GM23338 (cell line): ENCODE data around the gene STK32C. TPM values are rescaled to one million over a fixed set of nuclear protein-coding genes. Genes with fewer than 3 reads are reported as not detected.

Source experiments
- ATAC-seq: fragments of 200-7000 bp; cut with Tn5 transposase; 3 replicates; pipeline ENCODE4 v1.9.1; 2020
- DNase-seq: peaks from one replicate; pipeline ENCODE4 v3.0.0-alpha.2; 2015; ENCODE audit warnings: low spot score
- H2AFZ ChIP-seq: fragments of 200-600 bp; sonication (generic); 2 replicates; pipeline ENCODE4 v1.8.0; 2016; ENCODE audit warnings: antibody characterized with exemption, mild to moderate bottlenecking, moderate library complexity
- H3F3A ChIP-seq: fragments of 200-600 bp; sonication (generic); replicated peaks from 2 replicates; pipeline ENCODE4 v1.8.0; 2017; ENCODE audit warnings: antibody characterized with exemption, mixed run types, low read depth
- H3K27ac ChIP-seq: fragments of 200-600 bp; sonication (generic); 2 replicates; pipeline ENCODE4 v1.6.1; 2016; ENCODE audit warnings: low read depth
- H3K27me3 ChIP-seq: fragments of 200-600 bp; sonication (generic); 2 replicates; pipeline ENCODE4 v1.8.0; 2016; ENCODE audit warnings: mild to moderate bottlenecking, mixed run types, moderate library complexity; ENCODE audit not compliant: insufficient read depth
- H3K36me3 ChIP-seq: fragments of 200-600 bp; sonication (generic); 2 replicates; pipeline ENCODE4 v1.8.0; 2016; ENCODE audit warnings: mild to moderate bottlenecking; ENCODE audit not compliant: insufficient read depth
- H3K4me1 ChIP-seq: fragments of 200-600 bp; sonication (generic); 2 replicates; pipeline ENCODE4 v1.8.0; 2016; ENCODE audit warnings: mild to moderate bottlenecking, moderate library complexity; ENCODE audit not compliant: insufficient read depth
- H3K4me2 ChIP-seq: fragments of 200-600 bp; sonication (generic); 2 replicates; pipeline ENCODE4 v1.7.1; 2017; ENCODE audit warnings: mixed run types
- H3K4me3 ChIP-seq: fragments of 200-600 bp; sonication (generic); 2 replicates; pipeline ENCODE4 v1.6.1; 2016; ENCODE audit warnings: mixed run types
- H3K79me2 ChIP-seq: fragments of 200-600 bp; sonication (generic); replicated peaks from 2 replicates; pipeline ENCODE4 v1.8.0; 2017; ENCODE audit warnings: mild to moderate bottlenecking; ENCODE audit not compliant: insufficient read depth
- H3K9me2 ChIP-seq: fragments of 200-600 bp; sonication (generic); 2 replicates; pipeline ENCODE4 v1.8.0; 2017; ENCODE audit not compliant: insufficient read depth
- H4K20me1 ChIP-seq: fragments of 200-600 bp; sonication (generic); replicated peaks from 2 replicates; pipeline ENCODE4 v1.8.0; 2017; ENCODE audit warnings: mild to moderate bottlenecking; ENCODE audit not compliant: insufficient read depth
- H3K27ac Mint-ChIP-seq: 2 replicates; pipeline ENCODE4 v1.8.0; 2020; ENCODE audit warnings: inconsistent platforms, mild to moderate bottlenecking, moderate library complexity, mixed read lengths
- H3K27me3 Mint-ChIP-seq: 3 replicates; pipeline ENCODE4 v1.8.0; 2022; ENCODE audit warnings: low read depth, mild to moderate bottlenecking, moderate library complexity, mixed read lengths, inconsistent platforms; ENCODE audit not compliant: insufficient read depth, poor library complexity
- H3K36me3 Mint-ChIP-seq: 3 replicates; pipeline ENCODE4 v1.8.0; 2021; ENCODE audit warnings: low read depth, mild to moderate bottlenecking, inconsistent platforms, moderate library complexity, mixed read lengths
- H3K4me1 Mint-ChIP-seq: 3 replicates; pipeline ENCODE4 v1.8.0; 2020; ENCODE audit warnings: mild to moderate bottlenecking, inconsistent platforms, mixed read lengths
- H3K4me3 Mint-ChIP-seq: 3 replicates; pipeline ENCODE4 v1.8.0; 2021; ENCODE audit warnings: moderate library complexity, mild to moderate bottlenecking, inconsistent platforms, mixed read lengths
- H3K9me3 Mint-ChIP-seq: 3 replicates; pipeline ENCODE4 v1.8.0; 2020; ENCODE audit warnings: moderate library complexity, mild to moderate bottlenecking, inconsistent platforms, mixed read lengths
- CREB1 ChIP-seq: fragments of 250-450 bp; sonication (Bioruptor Pico); IDR thresholded peaks from 2 replicates; pipeline ENCODE4 v1.5.0; 2020; ENCODE audit warnings: low read depth, mild to moderate bottlenecking, moderate library complexity
- EZH2 ChIP-seq: fragments of 200-600 bp; sonication (generic); IDR thresholded peaks from one replicate; pipeline ENCODE4 v1.8.0; 2017; ENCODE audit warnings: antibody characterized with exemption, mild to moderate bottlenecking, low read depth; ENCODE audit not compliant: unreplicated experiment
- JUNB ChIP-seq: IDR thresholded peaks from one replicate; pipeline ENCODE4 v1.6.1; 2016; ENCODE audit warnings: antibody characterized with exemption; ENCODE audit not compliant: unreplicated experiment
- NANOG ChIP-seq: IDR thresholded peaks from 2 replicates; pipeline ENCODE4 v1.6.1; 2016; ENCODE audit warnings: antibody characterized with exemption, borderline replicate concordance
- STAT1 ChIP-seq: IDR thresholded peaks from one replicate; pipeline ENCODE4 v1.6.1; 2016; ENCODE audit warnings: antibody characterized with exemption; ENCODE audit not compliant: unreplicated experiment
- ZNF114 ChIP-seq: fragments of 250-450 bp; sonication (Bioruptor Pico); IDR thresholded peaks from 2 replicates; pipeline ENCODE4 v1.5.0; 2020; ENCODE audit warnings: mild to moderate bottlenecking, moderate library complexity
- ZNF331 ChIP-seq: fragments of 250-450 bp; sonication (Bioruptor Pico); IDR thresholded peaks from 2 replicates; pipeline ENCODE4 v1.5.0; 2020; ENCODE audit warnings: low read depth, mild to moderate bottlenecking, moderate library complexity
- ZNF462 ChIP-seq: fragments of 250-450 bp; sonication (Bioruptor Pico); IDR thresholded peaks from 2 replicates; pipeline ENCODE4 v1.5.0; 2020; ENCODE audit warnings: mild to moderate bottlenecking, moderate library complexity
- polyA plus RNA-seq: library from polyadenylated mRNA; unstranded; fragments of >200 nt; fragmentation: Nextera tagmentation; extraction: Ambion mirVana; gene quantifications from 2 replicates; pipeline ENCODE4 v1.2.1, GENCODE V29; 2016
- total RNA-seq: library from RNA; depleted of rRNA; stranded (reverse); fragments of >200 nt; shearing (Covaris generic); gene quantifications from 2 replicates; pipeline ENCODE4 v1.2.3, GENCODE V29; 2014
- TF ChIP-seq, protein P1 (sequence below), 2 experiments: fragments of 200-600 bp in 1 of 2; sonication (generic) in 1 of 2; conservative IDR thresholded peaks; 2 replicates each; pipeline versions ENCODE4 v1.5.1 to v1.6.1; 2016 to 2017; ENCODE audit warnings: antibody characterized with exemption in 2 of 2, low read depth in 2 of 2, mild to moderate bottlenecking in 2 of 2, moderate library complexity in 1 of 2

Gene STK32C
- total and polyA plus RNA-seq, 2 experiments from 2014 or later: 10.2 to 20.5 TPM

GRCh38 chr10:132326925-132327324 lies 19.2 kb upstream of the STK32C start:
- peaks cover 14% of the 10 kb centered on the region for H3K4me1 ChIP-seq
- H3K36me3 ChIP-seq: no peaks in the 10 kb centered on the region
- H3K27me3 Mint-ChIP-seq: peaks cover 8% of the 10 kb centered on the region
- H3K4me2 ChIP-seq: no peak overlapping the region
- TF ChIP-seq ZNF331 (CRISPR knock-in tag): no peak
- TF ChIP-seq STAT1: no peak
- no peak for TF ChIP-seq NANOG
- no peak for TF ChIP-seq CREB1 (CRISPR knock-in tag)
- TF ChIP-seq, protein P1, sequence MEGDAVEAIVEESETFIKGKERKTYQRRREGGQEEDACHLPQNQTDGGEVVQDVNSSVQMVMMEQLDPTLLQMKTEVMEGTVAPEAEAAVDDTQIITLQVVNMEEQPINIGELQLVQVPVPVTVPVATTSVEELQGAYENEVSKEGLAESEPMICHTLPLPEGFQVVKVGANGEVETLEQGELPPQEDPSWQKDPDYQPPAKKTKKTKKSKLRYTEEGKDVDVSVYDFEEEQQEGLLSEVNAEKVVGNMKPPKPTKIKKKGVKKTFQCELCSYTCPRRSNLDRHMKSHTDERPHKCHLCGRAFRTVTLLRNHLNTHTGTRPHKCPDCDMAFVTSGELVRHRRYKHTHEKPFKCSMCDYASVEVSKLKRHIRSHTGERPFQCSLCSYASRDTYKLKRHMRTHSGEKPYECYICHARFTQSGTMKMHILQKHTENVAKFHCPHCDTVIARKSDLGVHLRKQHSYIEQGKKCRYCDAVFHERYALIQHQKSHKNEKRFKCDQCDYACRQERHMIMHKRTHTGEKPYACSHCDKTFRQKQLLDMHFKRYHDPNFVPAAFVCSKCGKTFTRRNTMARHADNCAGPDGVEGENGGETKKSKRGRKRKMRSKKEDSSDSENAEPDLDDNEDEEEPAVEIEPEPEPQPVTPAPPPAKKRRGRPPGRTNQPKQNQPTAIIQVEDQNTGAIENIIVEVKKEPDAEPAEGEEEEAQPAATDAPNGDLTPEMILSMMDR (conservative IDR thresholded peaks at IDR 0.05; ENCODE audit: low read depth in 2 of 2): no peak
- no peak for TF ChIP-seq EZH2
- no peak for TF ChIP-seq JUNB
- TF ChIP-seq ZNF114 (CRISPR knock-in tag): no peak
- TF ChIP-seq ZNF462 (CRISPR knock-in tag): no peak
- H3K79me2 ChIP-seq: peaks cover 51% of the 10 kb centered on the region
- no peaks in the 10 kb centered on the region for H3F3A ChIP-seq
- peaks cover 35% of the 10 kb centered on the region for H3K36me3 Mint-ChIP-seq
- H3K27ac ChIP-seq: no peak overlapping the region
- no peaks in the 10 kb centered on the region; the same call in none of the 2 replicates for H4K20me1 ChIP-seq
- DNase-seq (no peak), ATAC-seq (no peak)
- no peak overlapping the region for H3K27ac Mint-ChIP-seq
- no peaks in the 10 kb centered on the region for H3K9me2 ChIP-seq
- H2AFZ ChIP-seq: no peak overlapping the region
- peaks cover 4% of the 10 kb centered on the region; the same call in 2 of the 3 replicates for H3K9me3 Mint-ChIP-seq
- no peak overlapping the region for H3K4me3 Mint-ChIP-seq
- H3K27me3 ChIP-seq: no peaks in the 10 kb centered on the region
- H3K4me3 ChIP-seq: no peak overlapping the region
- H3K4me1 Mint-ChIP-seq: peaks cover 18% of the 10 kb centered on the region
